Endothelial cell of umbilical vein (primary cell): ENCODE data around the gene OSGIN1. TPM values are rescaled to one million over a fixed set of nuclear protein-coding genes. Genes with fewer than 3 reads are reported as not detected.
"Not testable (repeated sequence)": the region's sequence is repeated elsewhere in the genome, so short reads cannot be mapped to it uniquely, and the experiment has no call there.

Experiments
- BruUV-seq: library from RNA; stranded (reverse); fragments of 400-500 nt; replicated peaks from 2 replicates; lab custom pipeline; 2021; lab: Mats Ljungman, UMichigan
- CTCF ChIA-PET: fragments of 300-600, 350-600 bp; sonication (Branson Sonifier 250); formaldehyde crosslinking; loops from one replicate; lab custom pipeline; 2021; ENCODE audit warnings: antibody characterized with exemption, inconsistent platforms; lab: Charles Lee
- POLR2A ChIA-PET: fragments of 300-600, 350-600 bp; sonication (Branson Sonifier 250); formaldehyde crosslinking; loops from one replicate; lab custom pipeline; 2021; ENCODE audit warnings: antibody characterized with exemption, inconsistent platforms; lab: Charles Lee
- DNase-seq: peaks from one replicate; pipeline ENCODE4 v3.0.0-alpha.2; 2011; ENCODE audit warnings: low read depth, low spot score
- FAIRE-seq: peaks from 2 replicates; lab custom pipeline; 2011; peaks lifted over from hg19 to GRCh38; lab: Jason Lieb, UNC
- H2AFZ ChIP-seq: 2 replicates; pipeline ENCODE4 v1.6.0; 2012; ENCODE audit warnings: low read depth, low read length, control low read depth, inconsistent platforms
- H3K27ac ChIP-seq: 2 replicates; pipeline ENCODE4 v1.5.1; 2011; ENCODE audit warnings: low read depth, mild to moderate bottlenecking, control low read depth, low read length, moderate library complexity; ENCODE audit not compliant: insufficient read depth
- H3K27me3 ChIP-seq, 2 experiments: 2 replicates each; pipeline versions ENCODE4 v1.6.0 to v1.6.1; 2011; ENCODE audit warnings: low read length in 2 of 2, mixed read lengths in 1 of 2; ENCODE audit not compliant: control insufficient read depth in 2 of 2, insufficient read depth in 2 of 2
- H3K36me3 ChIP-seq, 2 experiments: 2 replicates in 1 of 2; 3 replicates in 1 of 2; pipeline ENCODE4 v1.5.1; 2011; ENCODE audit warnings: low read length in 2 of 2, mild to moderate bottlenecking in 1 of 2, moderate library complexity in 1 of 2; ENCODE audit not compliant: control insufficient read depth in 2 of 2, insufficient read depth in 2 of 2; ENCODE audit errors: extremely low read depth in 1 of 2
- H3K4me1 ChIP-seq: 3 replicates; pipeline ENCODE4 v1.5.1; 2011; ENCODE audit warnings: mild to moderate bottlenecking, low read length; ENCODE audit not compliant: control insufficient read depth, insufficient read depth; ENCODE audit errors: extremely low read depth
- H3K4me2 ChIP-seq: 2 replicates; pipeline ENCODE4 v1.6.1; 2011; ENCODE audit warnings: low read length, control low read depth, mixed read lengths; ENCODE audit not compliant: insufficient read depth
- H3K4me3 ChIP-seq, 3 experiments: fragments of 200-600 bp in 1 of 3; sonication (generic), shearing (Covaris generic) in 1 of 3; replicated peaks in 1 of 3; 2 replicates each; pipeline ENCODE4 v1.5.1; 2011 to 2016; ENCODE audit warnings: control low read depth in 3 of 3, low read length in 3 of 3, mild to moderate bottlenecking in 2 of 3, inconsistent platforms in 1 of 3, low read depth in 1 of 3, moderate library complexity in 1 of 3; ENCODE audit not compliant: insufficient read depth in 1 of 3
- H3K79me2 ChIP-seq: 2 replicates; pipeline ENCODE4 v1.6.0; 2012; ENCODE audit warnings: low read length, inconsistent platforms; ENCODE audit not compliant: control insufficient read depth, insufficient read depth
- H3K9ac ChIP-seq: replicated peaks from 2 replicates; pipeline ENCODE3; 2011; ENCODE audit warnings: low read length, control low read depth; ENCODE audit not compliant: insufficient read depth; ENCODE audit errors: extremely low read depth
- H3K9me1 ChIP-seq: replicated peaks from 3 replicates; pipeline ENCODE4 v1.6.0; 2011; ENCODE audit warnings: mild to moderate bottlenecking, low read length; ENCODE audit not compliant: control insufficient read depth, insufficient read depth; ENCODE audit errors: extremely low read depth
- H3K9me3 ChIP-seq: replicated peaks from 2 replicates; pipeline ENCODE4 v1.5.1; 2012; ENCODE audit warnings: low read length, inconsistent platforms; ENCODE audit not compliant: control insufficient read depth, insufficient read depth
- H4K20me1 ChIP-seq: replicated peaks from 2 replicates; pipeline ENCODE3; 2011; ENCODE audit warnings: mild to moderate bottlenecking, low read length; ENCODE audit not compliant: control insufficient read depth, insufficient read depth; ENCODE audit errors: extremely low read depth
- CTCF ChIP-seq, 2 donors: IDR thresholded peaks; 1 replicate in 1 of 2; 2 replicates in 1 of 2; pipeline ENCODE4 v1.5.1; 2011; ENCODE audit warnings: low read length in 2 of 2, mild to moderate bottlenecking in 2 of 2, moderate library complexity in 2 of 2, control low read depth in 1 of 2, inconsistent platforms in 1 of 2, low read depth in 1 of 2; ENCODE audit not compliant: insufficient read depth in 1 of 2; ENCODE audit errors: extremely low read depth in 1 of 2
- EZH2 ChIP-seq: IDR thresholded peaks from 2 replicates; pipeline ENCODE4 v1.6.1; 2012; ENCODE audit warnings: borderline replicate concordance, low read depth, mild to moderate bottlenecking, moderate library complexity, low read length, inconsistent platforms; ENCODE audit not compliant: severe bottlenecking
- GATA2 ChIP-seq: IDR thresholded peaks from 2 replicates; pipeline ENCODE4 v1.7.0; 2011; ENCODE audit warnings: low read depth, mild to moderate bottlenecking, moderate library complexity, mixed read lengths, low read length; ENCODE audit not compliant: insufficient read length, insufficient read depth
- MYC ChIP-seq: IDR thresholded peaks from one replicate; pipeline ENCODE4 v1.6.1; 2011; ENCODE audit warnings: mild to moderate bottlenecking, low read depth, low read length
- dilution Hi-C: fragments of 300-500 bp; cut with MboI; formaldehyde crosslinking; loops from one replicate; pipeline ENCODE4 v1.15.0; 2019; ENCODE audit warnings: low sequenced_read_pairs; ENCODE audit not compliant: extremely low pct_ligation_motif_present
- intact Hi-C: fragments of 100-400 bp; cut with micrococcal nuclease; formaldehyde crosslinking; loops from one replicate; pipeline ENCODE4 v1.10.0; 2022
- polyA plus RNA-seq, 4 experiments: library from polyadenylated mRNA; depleted of rRNA in 3 of 4; stranded (reverse) in 3 of 4; unstranded in 1 of 4; fragments of >200 nt; gene quantifications; 2 replicates each; pipeline versions ENCODE4 v1.2.1 to v1.2.3, GENCODE V29; 2011 to 2012; ENCODE audit warnings: missing spikeins in 1 of 4
- total RNA-seq: library from RNA; stranded (reverse); gene quantifications from 2 replicates; pipeline ENCODE4 v1.2.3, GENCODE V29; 2021

OSGIN1 gene
- total and polyA plus RNA-seq, 2 donors (not counting 3 experiments of a cell fraction or from before 2014, with no cell fraction given) = 9.2 to 11.0 TPM

DNA sequence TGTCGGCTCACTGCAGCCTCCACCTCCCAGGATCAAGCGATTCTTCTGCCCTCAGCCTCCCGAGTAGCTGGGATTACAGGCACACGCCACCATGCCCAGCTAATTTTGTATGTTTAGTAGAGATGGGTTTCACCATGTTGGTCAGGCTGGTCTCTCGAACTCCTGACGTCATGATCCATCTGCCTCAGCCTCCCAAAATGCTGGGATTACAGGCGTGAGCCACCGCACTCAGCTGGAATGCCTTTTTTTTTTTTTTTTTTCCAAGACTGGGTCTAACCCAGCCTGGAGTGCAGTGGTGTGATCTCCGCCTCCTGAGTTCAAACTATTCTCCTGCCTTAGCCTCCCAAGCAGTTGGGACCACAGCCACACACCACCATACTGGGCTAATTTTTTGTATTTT lies 11.5 kb upstream of the OSGIN1 start:
- FAIRE-seq, H2AFZ ChIP-seq, dilution Hi-C loops, H3K9me1 ChIP-seq, H3K9ac ChIP-seq, POLR2A ChIA-PET, intact Hi-C loops, H3K27ac ChIP-seq, H3K9me3 ChIP-seq, H3K4me1 ChIP-seq, H3K27me3 ChIP-seq, H4K20me1 ChIP-seq, H3K36me3 ChIP-seq, BruUV-seq, H3K4me3 ChIP-seq, H3K4me2 ChIP-seq, DNase-seq, H3K79me2 ChIP-seq: not testable (repeated sequence)
- CTCF ChIA-PET = interaction anchor here (1.4 kb wide), 1 partner anchor 21 kb away, joined by 3 read pairs; no protein-coding TSS in a partner anchor

DNA sequence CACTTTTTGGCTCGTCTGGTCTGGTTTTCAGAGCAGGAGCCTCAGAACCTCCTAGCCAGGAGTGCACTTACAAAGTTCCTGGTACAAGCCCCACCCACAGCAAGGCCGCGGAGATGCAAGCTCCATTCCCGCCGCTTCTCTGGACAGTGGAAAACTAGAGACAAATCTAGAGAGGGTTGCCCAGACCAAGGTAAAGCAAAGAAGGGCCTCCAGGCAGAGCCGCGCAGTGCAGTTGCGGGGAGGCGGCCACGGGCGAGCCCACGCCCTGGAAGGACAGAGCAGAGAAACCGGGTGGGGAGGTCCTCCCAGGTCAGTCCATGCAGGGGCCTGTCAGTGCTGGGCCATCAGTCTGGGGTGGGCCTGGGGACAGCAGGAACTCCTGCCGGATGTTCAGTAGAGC lies 11.0 kb upstream of the OSGIN1 start:
- Histone ChIP-seq H3K9me3 (no peaks in the 10 kb centered on the region), H2AFZ (no peak overlapping the region), H4K20me1 (no peaks in the 10 kb centered on the region), H3K79me2 (no peaks in the 10 kb centered on the region), H3K36me3 (no peaks in the 10 kb centered on the region), H3K9me1 (no peaks in the 10 kb centered on the region), H3K4me3 (no peak overlapping the region), H3K27ac (no peak overlapping the region), H3K9ac (no peak overlapping the region), H3K4me1 (peaks cover 5% of the 10 kb centered on the region), H3K4me2 (no peak overlapping the region), H3K27me3 (no peaks in the 10 kb centered on the region)
- TF ChIP-seq EZH2 (no peak), GATA2 (no peak), MYC (no peak), CTCF (IDR thresholded peaks at IDR 0.05; ENCODE audit: extremely low read depth in 1 of 2, insufficient read depth in 1 of 2, low read depth in 1 of 2, low read length in 2 of 2) (no peak)
- dilution Hi-C loops = no loop called here
- no TSS peak for BruUV-seq
- FAIRE-seq (no peak), DNase-seq (no peak)
- intact Hi-C loops = no loop called here
- ChIA-PET POLR2A (no interaction called here), CTCF (no interaction called here)
